NCI-H2171 (cell line): Measurements from ENCODE around the gene C4orf50.

Experiments used
- DNase-seq: peaks from one replicate; lab custom pipeline; 2025; lab: John Stamatoyannopoulos, UW

C4orf50 gene

GRCh38 chr4:5889002-5889696 lies 129.1 kb downstream of the C4orf50 start:
- DNase-seq = no peak

GRCh38 chr4:5888222-5889001 lies 129.8 kb downstream of the C4orf50 start:
- DNase-seq = peak; percentile 47

GRCh38 chr4:5887361-5888221 lies 130.6 kb downstream of the C4orf50 start:
- no peak for DNase-seq

GRCh38 chr4:5887011-5887360 lies 131.2 kb downstream of the C4orf50 start:
- no peak for DNase-seq

DNA sequence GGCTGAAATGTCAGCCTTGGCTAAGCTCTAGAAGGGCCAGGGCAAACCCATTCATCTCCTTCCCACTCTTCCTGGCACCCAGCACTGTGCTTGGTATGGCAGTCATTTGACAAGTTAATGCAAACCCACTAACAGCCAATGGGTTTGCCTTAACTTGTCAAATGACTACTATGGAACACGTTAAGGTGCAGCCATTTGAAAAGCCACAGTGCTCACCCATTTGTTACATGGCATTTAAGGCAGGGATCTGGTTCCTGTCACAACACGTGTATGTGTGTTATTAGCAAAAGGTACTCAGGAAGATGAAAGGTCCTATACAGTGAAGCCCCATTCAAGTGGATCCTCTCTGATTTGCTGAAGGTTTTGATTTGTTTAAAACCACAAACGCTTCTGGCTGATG lies 132.5 kb downstream of the C4orf50 start:
- DNase-seq = no peak

DNA sequence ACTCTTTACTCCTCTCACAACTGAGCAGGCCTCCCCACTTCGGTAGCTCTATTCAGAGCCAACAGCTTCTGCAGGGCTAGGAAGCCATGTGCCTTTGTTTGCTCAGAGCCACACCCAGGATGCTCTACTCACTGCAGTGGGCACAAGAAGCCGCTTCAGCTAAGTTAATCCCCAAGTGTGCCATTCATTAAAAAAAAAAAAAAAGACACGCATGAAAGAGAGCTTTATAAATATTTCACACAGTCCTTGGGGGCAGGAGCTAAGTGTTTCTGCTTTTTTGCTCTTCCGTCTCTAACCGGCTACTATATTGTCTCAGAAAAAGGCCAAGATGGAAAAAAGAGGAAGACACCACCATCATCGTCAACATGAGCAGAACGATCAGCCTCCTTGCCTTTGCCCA lies 133.4 kb downstream of the C4orf50 start:
- DNase-seq = no peak

- no peak for DNase-seq
Observed at GRCh38 chr4:5883916-5884315, 134.3 kb downstream of the C4orf50 start.

DNA sequence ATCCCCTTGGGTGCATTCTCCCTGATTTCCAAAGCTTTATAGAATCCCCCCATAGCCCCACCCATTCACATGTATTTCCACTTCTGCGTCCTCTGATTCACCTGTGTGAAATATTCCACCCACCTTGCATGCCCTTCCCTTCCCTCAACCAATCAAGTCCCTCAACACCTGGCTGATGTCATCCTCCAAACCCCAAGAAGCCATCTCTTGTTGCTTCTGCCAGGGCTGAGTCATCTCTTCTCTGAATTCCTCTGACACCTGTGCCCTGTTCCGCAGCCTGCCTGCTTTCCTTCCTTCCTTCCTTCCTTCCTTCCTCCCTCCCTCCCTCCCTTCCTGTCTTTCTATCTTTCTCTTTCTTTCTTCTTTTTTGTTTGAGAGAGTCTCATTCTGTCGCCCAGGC lies 135.3 kb downstream of the C4orf50 start:
- no peak for DNase-seq

DNA sequence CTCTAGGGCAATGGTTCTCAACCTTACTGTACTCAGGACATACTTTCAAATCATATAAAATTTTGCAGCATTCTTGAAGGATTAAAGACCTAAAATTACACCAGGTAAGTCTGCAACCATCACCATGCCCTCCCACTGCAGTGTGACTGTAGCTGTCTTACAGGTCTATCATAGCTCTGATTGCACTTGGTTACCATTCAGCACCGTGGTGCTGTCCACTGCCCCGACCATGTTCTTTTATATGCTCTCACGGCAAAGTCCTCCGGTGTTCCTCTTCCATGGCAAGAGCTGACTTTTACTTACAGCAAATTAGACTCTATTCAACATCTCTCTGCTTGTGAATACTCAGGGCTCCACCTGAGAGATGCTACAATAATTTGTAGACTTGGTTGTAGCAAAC lies 136.9 kb downstream of the C4orf50 start:
- no peak for DNase-seq

- DNase-seq = no peak
Observed at GRCh38 chr4:5878359-5878758, 139.9 kb downstream of the C4orf50 start.

DNA sequence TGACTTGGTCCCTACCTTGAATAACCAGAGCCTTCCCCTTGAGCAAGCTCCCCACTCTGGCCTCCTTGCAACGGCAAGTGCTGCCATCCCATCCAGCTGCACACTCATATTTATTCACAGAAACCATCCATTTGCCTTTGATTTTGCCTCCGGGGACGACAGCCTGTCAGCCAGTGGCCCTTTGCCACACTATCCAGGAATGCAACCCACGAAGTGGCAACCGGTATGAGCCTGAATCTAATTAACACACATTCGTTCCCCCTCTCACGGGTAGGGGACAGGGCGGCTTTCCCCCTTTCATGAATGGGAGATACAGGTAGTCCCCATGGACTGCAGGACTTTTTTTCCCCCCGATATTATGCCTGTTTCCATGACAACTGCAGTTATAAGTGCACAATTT lies 140.8 kb downstream of the C4orf50 start:
- no peak for DNase-seq

DNA sequence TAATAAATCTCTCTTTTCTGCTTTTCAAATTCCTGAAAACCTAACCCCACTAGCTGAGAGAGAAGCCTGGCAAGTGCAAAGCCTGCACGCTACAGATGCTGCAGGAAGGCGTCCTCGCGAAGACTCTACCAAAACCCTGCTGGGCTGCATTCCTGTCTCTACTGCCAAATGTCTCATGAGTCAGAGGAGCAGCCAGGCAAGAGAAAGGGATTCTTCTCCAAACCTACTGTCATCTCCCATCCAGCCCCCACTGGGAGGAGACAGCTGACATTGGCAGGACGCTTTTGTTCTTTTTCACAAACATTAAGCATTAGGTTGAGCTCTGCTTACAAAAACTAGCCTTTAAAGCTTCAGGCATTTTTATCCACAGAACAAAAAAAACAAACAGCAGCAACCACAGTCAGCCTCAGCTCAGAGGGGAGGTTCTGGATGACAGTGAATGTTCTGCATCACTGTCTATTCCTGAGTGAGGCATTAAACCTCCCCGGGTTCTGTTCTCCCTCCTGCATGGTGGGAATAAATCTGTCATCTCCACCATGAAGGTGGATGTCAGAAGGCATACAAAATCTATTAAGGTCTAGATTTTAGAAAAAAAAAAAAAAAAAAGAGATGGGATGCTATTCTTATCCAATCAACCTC lies 143.3 kb downstream of the C4orf50 start:
- no peak for DNase-seq

DNA sequence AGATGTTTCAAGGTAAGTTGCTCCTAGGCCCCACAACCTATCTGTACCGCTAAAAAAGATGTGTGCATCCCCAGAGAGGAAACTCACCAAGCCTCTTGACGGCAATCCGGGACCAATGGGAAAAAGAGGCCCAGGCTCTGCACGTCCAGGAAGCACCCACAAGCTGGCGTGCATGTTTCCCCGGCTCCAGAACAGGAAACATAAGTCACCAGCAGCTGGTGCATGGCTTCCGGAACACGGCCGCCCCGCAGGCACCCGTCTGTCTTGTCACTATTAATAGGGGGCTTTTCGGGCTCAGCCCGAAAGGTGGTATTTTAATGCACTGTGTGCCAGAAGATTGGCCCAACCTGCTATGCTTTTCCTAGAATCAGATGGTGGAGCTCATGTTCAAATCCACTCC lies 147.5 kb downstream of the C4orf50 start:
- no peak for DNase-seq

GRCh38 chr4:5869966-5870619 lies 148.1 kb downstream of the C4orf50 start:
- DNase-seq = no peak

DNA sequence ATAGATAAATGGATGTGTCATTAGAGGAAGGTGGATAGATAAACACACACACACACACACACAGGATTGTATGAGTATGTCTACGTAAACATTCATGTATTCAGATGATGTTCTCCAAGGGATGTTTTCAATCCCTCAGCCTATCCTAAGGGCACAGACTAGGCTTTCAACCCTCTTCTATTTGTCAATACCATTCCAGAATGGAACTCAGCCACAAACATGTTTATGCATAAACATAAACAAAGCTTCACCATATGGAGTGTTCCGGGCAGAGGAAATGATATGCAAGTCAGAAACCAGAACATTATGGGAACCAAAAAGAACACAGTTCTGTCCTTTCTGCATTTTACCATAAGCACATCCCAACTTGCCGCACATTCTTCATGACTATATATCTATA lies 150.4 kb downstream of the C4orf50 start:
- no peak for DNase-seq

- peak; percentile 33 for DNase-seq
Observed at GRCh38 chr4:5866841-5867813, 151.1 kb downstream of the C4orf50 start.

DNA sequence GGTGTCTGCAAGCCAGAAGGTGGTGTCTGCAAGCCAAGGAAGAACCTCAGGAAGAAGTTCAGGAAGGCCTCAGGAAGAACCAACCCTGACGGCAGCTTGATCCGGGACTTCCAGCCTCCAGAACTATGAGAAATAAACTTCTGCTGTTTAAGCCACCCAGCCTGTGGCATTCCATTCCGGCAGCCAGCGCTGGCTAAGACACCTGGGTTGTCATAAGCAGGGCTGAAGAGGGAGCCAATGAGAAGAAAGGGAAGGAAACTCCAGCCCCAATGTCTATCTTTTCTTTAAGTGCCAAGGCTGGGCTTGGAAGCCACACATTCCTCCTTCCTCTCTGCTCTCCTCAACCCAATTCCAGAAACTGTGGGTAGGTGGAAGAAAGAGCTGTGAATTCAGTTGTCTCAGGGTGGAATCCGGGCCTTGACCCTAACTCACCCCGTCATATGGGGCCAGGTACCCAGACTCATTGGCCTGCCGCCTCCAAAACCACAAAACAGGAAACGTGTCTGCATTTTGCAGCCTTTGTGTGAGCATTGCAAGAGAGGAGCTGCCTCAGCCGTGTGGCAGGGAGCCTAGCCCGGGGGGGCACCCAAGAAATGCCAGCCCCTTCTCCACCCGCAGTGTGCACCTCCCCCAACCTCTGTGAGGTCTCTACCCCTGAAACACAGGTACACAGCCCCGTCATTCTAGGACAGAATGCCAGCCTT lies 152.2 kb downstream of the C4orf50 start:
- no peak for DNase-seq

GRCh38 chr4:5863461-5864113 lies 154.6 kb downstream of the C4orf50 start:
- DNase-seq = no peak

DNA sequence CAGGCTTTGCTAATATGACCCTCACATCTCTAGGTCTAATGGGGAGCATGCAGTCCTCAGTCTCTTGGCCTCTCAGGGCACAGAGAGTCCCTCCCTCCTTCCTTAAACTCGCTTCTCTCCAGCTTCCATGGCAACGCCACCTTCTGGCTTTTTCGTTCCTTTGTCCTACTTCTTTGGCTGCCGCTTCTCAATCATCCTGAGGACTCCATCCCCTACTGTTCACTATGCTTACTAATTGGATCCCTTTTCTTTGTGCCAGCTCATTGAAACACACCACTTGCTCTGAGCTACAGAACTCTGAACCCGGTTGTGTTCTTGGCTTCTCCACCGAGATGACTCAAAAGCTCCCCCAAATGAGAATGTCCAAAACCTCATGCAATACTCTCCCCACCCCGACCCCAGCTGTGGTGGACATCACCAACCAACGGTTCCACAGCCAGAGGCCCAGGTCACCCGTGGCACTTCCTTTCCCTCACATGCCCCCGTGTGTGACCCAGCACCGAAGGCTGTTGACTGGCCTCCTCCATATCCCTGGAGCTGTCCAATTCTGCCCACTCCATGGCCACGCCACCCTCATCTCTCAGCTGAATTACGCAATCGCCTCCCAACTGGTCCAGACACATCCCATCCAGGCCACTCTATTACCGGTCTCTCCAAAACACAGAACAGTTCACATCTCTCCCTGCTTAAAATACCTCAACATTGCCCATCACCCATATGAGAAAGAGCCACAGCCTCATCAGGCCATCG lies 160.0 kb downstream of the C4orf50 start:
- DNase-seq = no peak
